Ascending aorta (tissue), 2 donors: ENCODE measurements around the gene SYT4. TPM values are rescaled to one million over a fixed set of nuclear protein-coding genes. Genes with fewer than 3 reads are reported as not detected.

Experiments
- DNase-seq, 2 donors: peaks; one replicate each; pipeline ENCODE4 v3.0.0-alpha.2; 2019; ENCODE audit warnings: low spot score in 2 of 2
- H3K27ac ChIP-seq, 2 donors: fragments of 200-600 bp; sonication (generic); one replicate each; pipeline ENCODE4 v1.5.1; 2016 to 2017; ENCODE audit warnings: mild to moderate bottlenecking in 1 of 2
- H3K27me3 ChIP-seq: fragments of 200-600 bp; sonication (generic); one replicate; pipeline ENCODE4 v1.5.1; 2017
- H3K36me3 ChIP-seq, 2 donors: fragments of 200-600 bp; sonication (generic); one replicate each; pipeline ENCODE4 v1.5.1; 2016
- H3K4me1 ChIP-seq, 2 donors: fragments of 200-600 bp; sonication (generic); one replicate each; pipeline ENCODE4 v1.5.1; 2016 to 2017; ENCODE audit warnings: mild to moderate bottlenecking in 1 of 2
- H3K4me3 ChIP-seq, 2 donors: fragments of 200-600 bp; sonication (generic); one replicate each; pipeline ENCODE4 v1.5.1; 2016 to 2017; ENCODE audit warnings: mild to moderate bottlenecking in 1 of 2
- H3K9me3 ChIP-seq, 2 donors: fragments of 200-600 bp; sonication (generic); one replicate each; pipeline ENCODE4 v1.5.1; 2016
- CTCF ChIP-seq, 3 experiments: fragments of 200-600 bp in 2 of 3; fragments of 450-650 bp in 1 of 3; sonication (generic) in 2 of 3; IDR thresholded peaks; one replicate each; pipeline ENCODE4 v1.5.1; 2016 to 2019; ENCODE audit warnings: antibody characterized with exemption in 3 of 3, mild to moderate bottlenecking in 1 of 3, moderate library complexity in 1 of 3
- intact Hi-C: fragments of 100-400 bp; cut with DNase I; formaldehyde crosslinking; loops from one replicate; pipeline ENCODE4 v1.15.1; 2023
- total RNA-seq: library from RNA; depleted of rRNA; stranded (reverse); fragments of >200 nt; gene quantifications from one replicate; pipeline ENCODE4 v1.1.0, GENCODE V29; 2016

Gene SYT4
- total RNA-seq, 1 donor from 2014 or later: not detected

DNA sequence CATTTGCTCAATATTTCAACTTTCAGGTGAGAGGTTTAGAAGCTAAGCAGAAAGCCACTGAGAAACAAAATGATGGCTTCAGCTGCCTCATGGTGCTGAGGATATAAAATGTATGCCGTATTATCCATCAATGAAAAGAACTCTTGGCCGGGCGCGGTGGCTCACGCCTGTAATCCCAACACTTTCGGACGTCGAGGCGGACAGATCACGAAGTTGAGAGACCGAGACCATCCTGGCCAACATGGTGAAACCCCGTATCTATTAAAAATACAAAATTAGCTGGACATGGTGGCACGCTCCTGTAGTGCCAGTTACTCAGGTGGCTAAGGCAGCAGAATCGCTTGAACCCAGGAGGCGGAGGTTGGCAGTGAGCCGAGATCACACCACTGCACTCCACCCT, 6.0 kb upstream of the SYT4 start:
- Histone ChIP-seq H3K27ac (no peak overlapping the region), H3K36me3 (no peaks in the 10 kb centered on the region), H3K9me3 (no peaks in the 10 kb centered on the region), H3K4me1 (no peaks in the 10 kb centered on the region), H3K4me3 (no peak overlapping the region), H3K27me3 (no peaks in the 10 kb centered on the region)
- no peak for DNase-seq
- intact Hi-C loops: no loop called here
- TF ChIP-seq CTCF (IDR thresholded peaks at IDR 0.05): no peak

GRCh38 chr18:43279015-43279744, 1.9 kb upstream of the SYT4 start:
- H3K4me3 ChIP-seq: no peak overlapping the region
- no peaks in the 10 kb centered on the region for H3K36me3 ChIP-seq
- intact Hi-C loops: no loop called here
- no peaks in the 10 kb centered on the region for H3K9me3 ChIP-seq
- H3K27ac ChIP-seq: no peak overlapping the region
- no peaks in the 10 kb centered on the region for H3K27me3 ChIP-seq
- no peak for TF ChIP-seq CTCF (IDR thresholded peaks at IDR 0.05)
- DNase-seq: no peak
- no peaks in the 10 kb centered on the region for H3K4me1 ChIP-seq

GRCh38 chr18:43278355-43278754, 1.1 kb upstream of the SYT4 start:
- Histone ChIP-seq H3K27ac (no peak overlapping the region), H3K36me3 (no peaks in the 10 kb centered on the region), H3K4me3 (no peak overlapping the region), H3K4me1 (no peaks in the 10 kb centered on the region), H3K27me3 (no peaks in the 10 kb centered on the region), H3K9me3 (no peaks in the 10 kb centered on the region)
- no peak for DNase-seq
- intact Hi-C loops: no loop called here
- TF ChIP-seq CTCF (IDR thresholded peaks at IDR 0.05): no peak

GRCh38 chr18:43276491-43276890, 799 bp downstream of the SYT4 start:
- no peaks in the 10 kb centered on the region for H3K4me1 ChIP-seq
- intact Hi-C loops: no loop called here
- no peak for DNase-seq
- H3K27me3 ChIP-seq: no peaks in the 10 kb centered on the region
- TF ChIP-seq CTCF (IDR thresholded peaks at IDR 0.05): no peak
- no peak overlapping the region for H3K4me3 ChIP-seq
- no peaks in the 10 kb centered on the region for H3K9me3 ChIP-seq
- H3K36me3 ChIP-seq: no peaks in the 10 kb centered on the region
- no peak overlapping the region for H3K27ac ChIP-seq

DNA sequence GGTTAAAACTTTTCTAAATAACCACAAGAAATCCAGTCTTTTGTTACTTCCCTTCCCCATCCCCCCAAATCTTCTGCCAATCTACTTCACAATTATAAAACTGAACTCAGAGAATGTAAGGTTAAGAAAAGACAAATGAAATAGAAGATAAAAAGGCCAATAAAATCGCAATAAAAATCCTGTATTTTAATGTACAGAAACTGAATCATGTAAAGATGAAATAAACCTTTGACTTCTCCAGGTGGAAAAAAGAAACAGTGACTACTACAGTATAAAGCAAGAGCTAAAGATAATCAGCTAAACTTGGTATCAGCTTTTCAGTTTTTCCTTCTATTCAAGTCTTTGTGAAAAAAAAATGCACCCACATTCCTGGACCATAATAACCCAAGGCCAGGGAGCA, 1.7 kb downstream of the SYT4 start:
- H3K36me3 ChIP-seq: no peaks in the 10 kb centered on the region
- intact Hi-C loops: no loop called here
- no peaks in the 10 kb centered on the region for H3K9me3 ChIP-seq
- no peaks in the 10 kb centered on the region for H3K4me1 ChIP-seq
- no peak for DNase-seq
- TF ChIP-seq CTCF (IDR thresholded peaks at IDR 0.05): no peak
- H3K27ac ChIP-seq: no peak overlapping the region
- H3K27me3 ChIP-seq: no peaks in the 10 kb centered on the region
- no peak overlapping the region for H3K4me3 ChIP-seq

DNA sequence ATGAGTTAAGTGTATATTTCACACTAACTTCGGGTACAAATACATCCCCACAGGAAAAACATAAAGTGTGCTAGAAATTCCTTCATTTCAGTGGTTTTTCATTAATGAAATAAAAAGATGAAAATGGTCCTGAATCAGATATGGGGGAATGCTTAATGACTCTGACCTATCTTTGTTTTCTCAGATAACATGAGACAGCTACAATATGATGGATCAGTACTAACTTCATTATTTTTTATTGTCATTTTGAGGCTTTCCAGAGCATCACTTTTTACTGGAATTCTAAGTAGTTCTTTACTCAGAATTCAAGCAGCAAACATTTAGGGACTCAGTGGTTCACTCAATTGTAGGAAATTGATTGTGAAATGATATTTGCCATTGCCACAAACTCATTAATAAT, 2.8 kb downstream of the SYT4 start:
- Histone ChIP-seq H3K4me1 (no peaks in the 10 kb centered on the region), H3K36me3 (no peaks in the 10 kb centered on the region), H3K27ac (no peak overlapping the region), H3K9me3 (no peaks in the 10 kb centered on the region), H3K4me3 (no peak overlapping the region), H3K27me3 (no peaks in the 10 kb centered on the region)
- TF ChIP-seq CTCF (IDR thresholded peaks at IDR 0.05): no peak
- intact Hi-C loops: no loop called here
- no peak for DNase-seq
